PFSK-1 (cell line): ENCODE data around the gene PTMS.

Experiments used
- FOXP2 ChIP-seq: optimal IDR thresholded peaks from 2 replicates; pipeline ENCODE3; 2011; ENCODE audit warnings: borderline replicate concordance, control low read depth, inconsistent platforms; ENCODE audit not compliant: insufficient read depth; ENCODE audit errors: extremely low read length, extremely low read depth
- POLR2AphosphoS5 ChIP-seq: IDR thresholded peaks from 2 replicates; pipeline ENCODE4 v1.6.1; 2012; ENCODE audit warnings: low read depth, mild to moderate bottlenecking, control low read depth, low read length, moderate library complexity
- REST ChIP-seq, 2 experiments: IDR thresholded peaks; 2 replicates each; pipeline versions ENCODE4 v1.6.1 to v1.8.0; 2011 to 2012; ENCODE audit warnings: low read depth in 2 of 2, low read length in 2 of 2, control low read depth in 1 of 2, inconsistent platforms in 1 of 2, mild to moderate bottlenecking in 1 of 2, moderate library complexity in 1 of 2; ENCODE audit not compliant: insufficient read depth in 1 of 2
- SIN3A ChIP-seq: IDR thresholded peaks from 2 replicates; pipeline ENCODE4 v1.6.1; 2012; ENCODE audit warnings: mild to moderate bottlenecking, low read length, moderate library complexity, borderline replicate concordance; ENCODE audit not compliant: insufficient read depth
- TAF1 ChIP-seq: IDR thresholded peaks from 2 replicates; pipeline ENCODE4 v1.6.1; 2012; ENCODE audit warnings: low read length, control low read depth, borderline replicate concordance; ENCODE audit not compliant: insufficient read depth

PTMS gene

DNA sequence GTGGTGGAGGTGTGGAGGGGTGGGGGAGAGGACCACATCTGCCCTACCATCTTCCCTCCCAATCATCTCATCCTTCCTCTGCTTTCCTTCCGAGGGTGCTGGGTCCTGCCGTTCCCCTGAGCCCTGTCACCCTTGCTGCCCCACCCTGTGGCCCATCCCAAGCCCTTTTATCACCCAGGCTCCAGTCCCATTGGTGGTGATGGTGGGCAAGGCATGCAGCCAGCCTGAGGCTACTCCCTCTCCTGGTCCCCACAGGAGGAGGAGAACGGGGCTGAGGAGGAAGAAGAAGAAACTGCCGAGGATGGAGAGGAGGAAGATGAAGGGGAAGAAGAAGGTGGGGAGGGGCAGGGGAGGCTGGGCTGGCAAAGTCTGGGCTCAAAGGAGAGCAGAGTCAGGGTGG lies 3.5 kb downstream of the PTMS start:
- TF ChIP-seq TAF1 (no peak), SIN3A (no peak), FOXP2 (no peak), POLR2AphosphoS5 (no peak), REST (IDR thresholded peaks at IDR 0.05; ENCODE audit: insufficient read depth in 1 of 2, low read depth in 2 of 2, low read length in 2 of 2) (no peak)

DNA sequence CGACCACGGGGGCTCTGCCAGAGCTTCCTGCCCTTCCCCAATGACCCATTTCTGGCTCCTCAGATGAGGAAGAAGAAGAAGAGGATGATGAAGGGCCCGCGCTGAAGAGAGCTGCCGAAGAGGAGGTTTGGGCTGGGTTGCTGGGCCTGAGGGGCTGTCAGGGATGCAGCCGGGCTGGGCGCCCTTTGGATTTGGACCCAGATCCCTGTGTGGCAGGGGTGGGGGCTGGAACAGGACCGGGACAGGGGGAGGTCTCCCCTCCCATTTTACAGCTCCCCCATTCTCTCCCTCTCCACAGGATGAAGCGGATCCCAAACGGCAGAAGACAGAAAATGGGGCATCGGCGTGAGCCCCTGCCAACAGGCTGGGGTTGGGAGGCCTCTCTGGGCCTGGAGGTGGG lies 3.9 kb downstream of the PTMS start:
- TF ChIP-seq POLR2AphosphoS5 (no peak), SIN3A (no peak), FOXP2 (no peak), TAF1 (no peak), REST (IDR thresholded peaks at IDR 0.05; ENCODE audit: insufficient read depth in 1 of 2, low read depth in 2 of 2, low read length in 2 of 2) (no peak)

DNA sequence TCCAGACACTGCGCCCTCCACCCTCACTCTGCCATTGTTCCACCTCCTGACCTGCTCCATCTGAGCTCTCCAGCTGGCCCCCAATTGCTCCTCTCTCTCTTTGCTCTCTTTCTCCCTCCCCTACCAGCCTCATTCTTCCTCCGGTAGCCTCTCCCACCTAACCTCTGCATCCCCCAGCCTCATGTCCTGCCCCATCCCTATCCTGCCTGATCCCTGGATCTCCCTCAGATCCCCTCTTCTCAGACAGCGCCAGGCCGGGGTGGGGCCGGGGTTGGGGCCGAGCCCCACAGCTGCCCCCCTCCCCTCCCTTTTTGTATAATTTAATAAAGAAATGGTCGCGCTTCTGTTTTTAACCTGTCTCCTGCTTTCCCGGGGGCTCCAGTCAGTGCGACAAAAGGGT lies 4.4 kb downstream of the PTMS start:
- TF ChIP-seq POLR2AphosphoS5 (no peak), REST (IDR thresholded peaks at IDR 0.05; ENCODE audit: insufficient read depth in 1 of 2, low read depth in 2 of 2, low read length in 2 of 2) (no peak), FOXP2 (no peak), SIN3A (no peak), TAF1 (no peak)

DNA sequence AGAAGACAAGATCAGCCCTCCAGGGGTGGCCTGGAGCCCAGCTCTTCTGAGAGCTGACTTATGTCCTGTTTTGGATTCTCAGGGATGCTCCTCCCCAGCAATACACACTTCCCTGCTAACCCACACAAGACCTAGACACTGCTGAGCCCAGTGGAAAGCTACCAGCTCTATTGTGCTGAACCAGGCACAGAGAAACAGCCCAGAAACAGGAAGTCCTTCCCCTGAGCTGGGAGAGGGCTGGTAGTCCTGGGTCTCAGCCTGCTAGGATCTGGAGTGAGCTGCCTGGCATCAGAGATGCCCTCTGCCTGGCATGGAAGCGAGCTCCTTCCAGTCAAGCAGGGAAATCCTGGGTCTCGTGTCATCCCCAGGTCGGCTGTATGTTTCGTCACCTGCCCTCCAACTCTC lies 4.9 kb downstream of the PTMS start:
- TF ChIP-seq POLR2AphosphoS5 (no peak; the same call in 1 of the 2 replicates), REST (IDR thresholded peaks at IDR 0.05; ENCODE audit: insufficient read depth in 1 of 2, low read depth in 2 of 2, low read length in 2 of 2) (no peak), FOXP2 (no peak), TAF1 (no peak), SIN3A (no peak)
